NOMO-1 (cell line): ENCODE data around the gene RAP1GAP.

Experiments
- DNase-seq, 2 experiments: peaks; one replicate each; lab custom pipeline; 2025; ENCODE audit not compliant: unreplicated experiment in 2 of 2; lab: John Stamatoyannopoulos, UW

RAP1GAP gene

DNA sequence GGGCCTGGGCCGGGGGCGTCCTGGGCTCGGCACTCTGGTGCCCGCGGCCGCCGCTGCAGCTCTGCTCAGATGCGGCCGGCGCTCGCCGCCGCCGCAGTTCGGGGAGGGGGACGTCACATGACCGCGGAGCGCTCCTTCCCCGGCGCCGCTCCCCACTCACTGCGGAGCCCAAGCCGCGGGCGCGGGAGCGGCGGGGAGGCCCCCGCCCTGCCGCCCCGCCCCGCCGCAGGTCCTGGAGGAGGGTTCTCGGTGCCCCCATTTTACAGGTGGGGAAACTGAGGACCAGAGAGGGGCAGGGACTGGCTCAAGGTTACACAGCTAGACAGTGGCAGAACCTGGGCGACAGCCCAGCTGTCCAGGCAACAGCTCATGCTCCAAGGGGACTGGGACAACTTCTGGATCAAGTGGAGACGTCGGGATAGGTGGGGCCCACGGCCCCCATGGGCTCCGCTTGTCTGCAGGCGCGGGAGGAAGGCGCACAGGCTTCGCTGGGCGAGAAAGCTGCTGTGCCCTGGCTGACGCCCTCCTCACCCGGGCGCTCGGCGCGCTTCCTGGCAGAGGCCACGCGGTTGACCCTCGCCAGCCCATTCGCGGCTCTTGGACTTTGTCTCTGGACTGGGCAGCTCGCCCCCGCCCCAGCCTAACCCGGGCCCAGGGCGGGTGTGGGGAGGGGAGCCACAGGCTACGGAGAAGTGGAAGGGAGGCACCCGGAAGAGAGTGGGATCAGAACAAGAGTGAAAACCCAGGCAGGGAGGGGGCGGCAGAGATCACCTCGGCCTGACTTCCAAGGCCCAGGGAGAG is at the start of gene RAP1GAP:
Gene RAP1GAP (minus strand): TSS at position 100 of the 801 bp plus-strand sequence. CDS start 49,325 bp downstream, outside the sequence.
- peak; percentile 46 to 48 for DNase-seq

DNA sequence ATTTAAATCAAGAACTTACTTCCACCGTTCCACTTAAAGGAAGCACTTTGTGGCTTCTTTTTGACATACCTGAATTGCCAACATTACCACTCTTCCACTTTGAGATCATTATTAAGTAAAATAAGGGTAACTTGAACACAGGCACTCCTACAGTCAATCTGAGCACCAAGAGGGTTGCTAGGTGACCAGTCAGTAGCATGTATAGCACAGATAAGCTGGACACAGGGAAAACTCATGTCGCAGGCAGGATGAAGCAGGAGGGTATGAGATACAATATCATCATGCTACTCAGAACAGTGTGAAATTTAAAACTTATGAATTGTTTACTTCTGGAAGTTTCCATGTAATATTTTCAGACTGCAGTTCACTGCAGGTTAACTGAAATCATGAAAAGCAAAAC is 47.0 kb upstream of the RAP1GAP start:
- no peak for DNase-seq

DNA sequence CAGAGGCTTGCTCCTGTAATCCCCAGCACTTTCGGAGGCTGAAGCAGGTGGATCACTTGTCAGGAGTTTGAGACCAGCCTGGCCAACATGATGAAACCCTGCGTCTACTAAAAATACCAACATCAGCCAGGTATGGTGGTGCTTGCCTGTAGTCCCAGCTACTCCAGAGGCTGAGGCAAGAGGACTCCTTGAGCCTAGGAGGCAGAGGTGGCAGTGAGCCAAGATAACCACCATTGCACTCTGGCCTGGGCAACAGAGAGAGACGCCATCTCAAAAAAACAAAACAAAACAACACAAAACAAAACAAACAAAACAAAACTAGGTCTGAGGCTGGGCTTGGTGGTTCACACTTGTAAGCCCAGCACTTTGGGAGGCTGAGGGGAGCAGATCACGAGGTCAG is 38.7 kb upstream of the RAP1GAP start:
- no peak for DNase-seq

DNA sequence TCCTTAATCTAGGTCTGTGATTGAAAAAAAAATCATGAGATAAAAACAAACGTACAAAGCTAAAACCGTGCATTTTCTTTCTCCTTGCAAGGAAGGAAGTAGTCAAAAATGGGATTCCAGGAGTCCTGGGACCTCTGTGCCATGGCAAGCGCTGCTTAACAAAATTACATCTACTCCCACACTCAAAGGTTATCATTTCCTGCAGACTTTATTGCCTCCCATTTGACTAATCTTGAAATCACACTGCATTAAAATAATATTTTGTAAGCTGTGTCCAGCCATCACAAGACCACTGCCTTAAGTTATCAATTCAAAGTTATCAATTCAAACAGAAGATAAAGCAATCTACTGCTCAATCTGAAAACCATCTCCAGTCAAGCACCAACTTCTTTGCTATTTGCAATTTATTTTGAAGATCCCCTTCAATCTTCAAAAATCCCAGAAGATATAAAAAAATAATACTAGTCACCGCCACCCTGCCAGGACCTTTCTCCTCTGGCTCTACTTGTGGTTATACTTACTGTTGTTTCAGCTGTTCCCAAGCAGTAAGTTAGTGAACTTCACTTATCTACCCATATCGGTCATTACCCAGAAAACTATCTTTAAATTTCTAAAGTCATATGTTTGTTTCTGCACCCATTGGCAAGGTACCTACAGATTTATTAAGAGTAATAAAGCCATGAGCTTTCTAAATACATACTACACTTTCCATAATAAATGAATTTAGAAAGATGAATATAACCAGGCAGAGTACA is 38.1 kb upstream of the RAP1GAP start:
- no peak for DNase-seq

DNA sequence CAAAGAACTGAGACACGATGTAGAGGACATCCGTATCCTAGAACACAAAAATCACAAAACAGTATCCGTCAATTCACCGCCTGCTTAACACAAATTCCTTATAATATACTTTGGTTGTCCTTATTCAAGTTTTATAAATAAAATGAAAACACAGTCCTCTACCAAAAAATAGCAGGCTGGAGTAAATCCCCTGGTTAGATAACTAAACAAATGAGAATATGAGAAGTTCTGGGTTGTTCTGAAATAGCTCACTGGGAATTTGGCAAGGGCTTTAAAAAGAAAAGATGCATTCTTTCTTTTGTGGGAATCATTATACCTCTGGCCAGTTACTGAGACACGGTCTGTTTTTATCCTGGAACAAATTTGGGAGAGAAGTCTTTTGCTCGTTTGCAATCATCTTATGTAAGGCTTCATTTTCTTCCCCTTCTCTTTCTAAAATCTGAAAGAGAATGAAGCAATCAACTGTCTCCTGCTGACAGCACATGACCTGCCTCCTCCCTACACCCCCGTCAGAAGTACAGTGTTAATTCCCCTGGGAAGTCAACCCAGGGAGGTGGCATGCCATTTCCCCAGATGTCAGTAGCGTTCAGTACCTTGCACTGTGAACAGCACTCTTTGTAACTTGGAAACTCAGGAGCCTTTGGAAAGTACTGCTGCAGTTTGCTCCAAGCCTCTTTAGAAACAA is 37.1 kb upstream of the RAP1GAP start:
- peak; percentile 35 to 69 for DNase-seq

DNA sequence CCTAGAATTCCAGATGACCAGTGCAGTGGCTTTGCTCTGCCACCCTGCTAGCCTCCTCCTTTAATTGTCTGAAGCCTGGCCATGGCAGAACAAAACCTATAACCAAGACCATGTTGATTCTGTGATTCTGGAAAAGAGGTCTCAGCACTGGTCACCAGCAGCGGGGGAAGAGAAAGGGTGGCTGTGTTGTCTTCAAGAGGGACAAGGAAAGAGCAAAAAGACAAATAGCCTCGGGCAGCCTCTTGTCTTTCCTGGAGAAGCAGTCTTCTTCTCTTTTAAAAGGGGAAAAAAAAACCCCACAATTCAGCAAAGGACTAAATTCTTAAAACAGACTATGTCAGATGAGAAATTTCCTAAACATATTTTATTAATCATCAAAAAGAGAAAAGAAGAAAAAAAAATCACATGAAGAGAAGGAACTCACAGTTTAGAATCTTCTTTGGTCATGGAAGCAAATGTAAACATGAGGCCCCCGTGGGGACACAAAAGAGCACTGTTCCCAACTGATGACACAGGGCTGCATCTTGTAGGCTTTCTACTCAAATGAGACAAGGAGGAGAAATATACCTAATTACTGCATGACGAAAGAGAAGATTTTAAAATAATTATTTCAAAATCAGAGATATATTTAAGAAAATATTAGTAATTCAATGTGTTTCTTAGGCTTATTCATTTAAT is 36.3 kb upstream of the RAP1GAP start:
- no peak for DNase-seq

DNA sequence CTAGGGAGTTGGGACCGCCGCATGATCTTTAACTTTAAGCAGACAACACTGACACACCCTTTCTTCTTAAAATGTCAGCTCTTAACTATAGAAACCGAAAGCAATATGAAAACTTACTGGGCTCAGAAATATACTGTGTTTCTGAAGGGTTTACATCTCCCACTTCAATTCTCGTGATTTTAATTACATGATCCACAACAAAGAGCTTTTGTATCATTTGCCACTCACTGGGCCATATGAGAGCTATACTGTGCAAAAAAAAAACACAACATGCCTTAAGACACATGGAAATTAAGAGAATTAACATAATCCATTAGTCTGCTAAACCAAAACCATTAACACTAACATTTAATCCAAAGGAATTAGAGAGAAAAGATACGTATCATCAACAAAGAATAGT is 35.0 kb upstream of the RAP1GAP start:
- DNase-seq, result no peak

DNA sequence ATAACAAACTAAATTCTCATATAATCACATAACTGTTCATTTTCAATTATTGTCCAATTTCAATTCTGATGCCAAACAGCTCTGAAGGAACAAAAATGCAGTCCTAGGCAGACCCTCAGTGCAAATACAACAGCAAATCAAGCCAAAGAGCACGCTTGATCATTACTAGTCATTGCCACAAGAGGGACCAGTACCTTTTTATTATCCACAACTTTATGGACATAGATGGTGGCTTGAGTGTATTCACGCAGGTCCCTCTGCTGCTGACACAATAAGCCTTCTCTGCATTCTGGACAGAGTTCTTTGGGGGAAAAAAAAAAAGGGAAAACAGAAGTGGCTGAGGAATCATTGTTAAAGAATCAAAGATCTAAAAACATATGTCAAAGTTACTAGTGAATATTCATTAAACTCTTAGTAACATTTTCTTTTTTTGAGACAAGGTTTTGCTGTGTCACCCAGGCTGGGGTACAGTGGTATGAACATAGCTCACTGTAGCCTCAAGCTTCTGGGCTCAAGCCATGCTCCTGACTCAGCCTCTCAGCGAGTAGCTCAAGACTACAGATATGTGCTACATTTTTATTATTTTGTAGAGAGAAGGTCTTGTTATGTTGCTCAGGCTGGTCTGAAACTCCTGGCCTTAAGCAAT is 34.3 kb upstream of the RAP1GAP start:
- DNase-seq, result no peak

DNA sequence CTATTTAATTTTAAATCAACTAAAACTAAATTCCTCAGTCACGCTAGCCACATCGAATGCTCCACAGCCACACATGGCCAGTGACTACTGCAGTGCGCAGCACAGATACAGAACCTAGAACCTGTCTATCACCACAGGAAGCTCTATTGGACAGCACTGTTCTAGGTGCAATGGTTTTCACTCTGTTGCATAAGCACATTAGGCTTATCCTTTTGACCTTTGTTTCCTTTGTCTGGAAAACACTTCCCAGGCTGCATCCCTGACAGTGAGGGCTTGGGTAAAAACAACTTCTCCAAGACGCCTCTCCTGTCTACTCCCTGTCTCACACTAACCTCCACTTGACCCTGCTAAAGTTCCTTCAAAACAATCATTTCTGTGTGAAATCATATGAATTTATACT is 33.6 kb upstream of the RAP1GAP start:
- DNase-seq, result no peak

DNA sequence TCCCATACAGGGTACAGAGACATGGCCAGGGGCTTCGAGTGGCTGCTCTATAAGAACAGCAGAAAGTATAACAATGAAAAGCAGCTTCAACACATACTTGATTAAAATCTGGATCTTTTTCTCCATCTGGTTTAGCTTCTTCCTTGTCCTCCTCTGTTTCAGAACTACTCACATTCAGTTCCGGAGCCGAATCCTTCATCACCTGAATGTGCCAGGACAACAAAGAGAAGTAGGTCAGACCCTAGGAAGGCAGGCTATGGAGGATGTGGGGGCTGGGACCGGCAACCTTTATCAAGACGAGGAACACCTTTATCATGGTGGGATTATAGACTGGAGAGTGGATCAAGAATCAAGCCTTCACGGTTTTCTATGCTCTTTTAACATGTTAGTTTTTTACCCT is 32.2 kb upstream of the RAP1GAP start:
- no peak for DNase-seq

DNA sequence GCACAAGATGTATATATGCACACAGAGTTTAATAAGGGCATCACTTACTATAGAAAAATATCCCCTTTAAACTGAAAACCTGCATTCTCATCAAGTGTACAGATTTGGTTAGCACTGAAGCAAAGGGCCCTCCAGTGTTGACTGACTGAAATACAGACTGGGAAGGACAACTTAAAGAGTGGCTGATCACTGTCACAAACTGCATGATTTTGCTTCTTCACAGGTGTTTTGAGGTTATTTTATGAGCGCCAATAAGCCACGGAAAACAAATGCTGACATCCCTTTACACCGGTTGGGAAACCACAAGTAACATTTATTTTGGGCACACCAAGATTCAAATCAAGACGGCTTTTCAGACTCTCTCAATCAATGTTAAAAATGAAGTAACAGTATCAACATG is 30.9 kb upstream of the RAP1GAP start:
- DNase-seq, result no peak

DNA sequence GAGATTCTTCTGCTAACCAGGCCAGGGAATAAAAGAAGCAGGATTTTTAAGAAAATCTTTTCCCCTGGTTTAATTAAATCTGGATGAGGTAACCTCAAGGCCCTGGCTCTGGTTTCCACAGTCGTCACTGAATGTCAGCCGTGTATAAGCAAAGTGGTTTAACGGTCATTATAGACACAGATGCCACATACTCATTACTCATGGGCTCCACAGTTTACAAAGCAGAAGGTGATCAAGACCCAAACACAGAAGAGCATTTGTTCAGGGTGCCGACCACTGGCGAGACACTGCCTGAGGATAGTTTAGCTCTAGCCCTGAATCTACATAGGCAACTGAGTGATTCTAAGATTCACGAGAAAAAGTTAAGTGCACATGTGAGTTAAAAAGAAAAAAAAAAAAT is 27.8 kb upstream of the RAP1GAP start:
- peak in 1 of 2 experiments; percentile 54 for DNase-seq

DNA sequence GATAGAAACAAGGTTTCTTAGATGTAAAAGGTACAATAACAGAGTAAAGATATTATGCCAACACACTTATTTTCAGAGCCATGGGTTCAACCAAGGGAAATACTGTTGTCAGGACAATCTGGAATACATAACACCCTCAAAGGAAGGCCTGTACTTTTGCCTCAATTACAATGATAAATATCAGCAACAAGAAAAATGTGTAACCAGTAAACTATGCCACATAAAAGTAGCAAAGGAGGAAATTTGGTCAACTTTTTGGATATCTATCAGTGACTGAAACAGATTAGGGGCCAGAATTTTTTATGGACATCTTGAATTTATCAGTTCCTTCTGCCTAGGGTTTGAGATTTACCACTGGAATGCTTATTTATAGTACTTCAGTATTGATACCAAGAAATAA is 24.6 kb upstream of the RAP1GAP start:
- no peak for DNase-seq

DNA sequence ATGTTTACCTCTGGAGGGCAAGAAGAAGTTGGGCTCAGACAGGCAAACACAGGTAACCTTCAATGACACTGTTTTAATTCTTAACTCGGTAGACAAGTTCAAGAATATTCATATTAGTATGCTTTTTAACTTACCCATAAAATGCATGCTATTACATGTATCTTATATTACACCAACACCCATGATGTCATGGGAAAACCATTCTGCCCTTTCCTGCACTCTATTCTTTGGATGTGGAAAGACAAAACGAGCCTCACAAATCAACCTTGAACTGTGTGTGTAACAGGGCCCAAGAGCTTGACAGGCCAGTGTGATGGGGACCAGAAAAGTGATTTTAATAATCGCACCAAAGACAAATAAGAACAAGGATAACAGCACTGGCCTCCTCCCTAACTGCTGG is 22.6 kb upstream of the RAP1GAP start:
- no peak for DNase-seq

DNA sequence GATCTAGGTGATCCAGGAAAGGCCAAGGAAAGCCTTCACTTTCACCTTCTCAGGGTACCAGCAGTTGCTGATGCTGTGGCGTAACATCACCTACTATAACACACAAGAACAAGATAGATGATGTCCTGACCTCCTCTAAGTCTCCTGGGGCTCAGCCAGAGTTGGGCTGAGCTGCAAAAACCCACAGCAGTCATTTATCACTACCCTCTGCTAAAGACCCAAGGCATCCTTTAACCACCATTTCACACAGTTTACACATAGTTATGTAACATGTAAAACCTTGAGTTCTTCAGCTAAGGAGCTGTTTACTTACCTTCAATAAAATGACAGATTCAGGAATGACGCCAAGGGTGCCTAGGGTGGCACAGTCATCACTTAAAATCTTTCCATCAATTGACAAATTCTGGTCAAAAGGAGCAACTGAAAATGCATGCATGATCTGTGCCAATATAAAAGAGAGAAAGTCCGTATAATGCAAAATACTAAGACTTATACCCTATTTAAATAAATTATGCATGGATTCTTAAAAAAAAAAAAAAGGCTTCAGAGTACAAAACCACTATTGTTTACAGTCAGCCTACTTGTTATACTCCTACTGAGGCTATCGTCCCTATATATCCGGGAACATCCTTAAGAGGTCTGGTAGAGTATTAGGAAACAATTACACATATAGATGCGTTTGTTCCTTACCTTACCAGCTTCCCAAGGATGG is 20.7 kb upstream of the RAP1GAP start:
- no peak for DNase-seq

DNA sequence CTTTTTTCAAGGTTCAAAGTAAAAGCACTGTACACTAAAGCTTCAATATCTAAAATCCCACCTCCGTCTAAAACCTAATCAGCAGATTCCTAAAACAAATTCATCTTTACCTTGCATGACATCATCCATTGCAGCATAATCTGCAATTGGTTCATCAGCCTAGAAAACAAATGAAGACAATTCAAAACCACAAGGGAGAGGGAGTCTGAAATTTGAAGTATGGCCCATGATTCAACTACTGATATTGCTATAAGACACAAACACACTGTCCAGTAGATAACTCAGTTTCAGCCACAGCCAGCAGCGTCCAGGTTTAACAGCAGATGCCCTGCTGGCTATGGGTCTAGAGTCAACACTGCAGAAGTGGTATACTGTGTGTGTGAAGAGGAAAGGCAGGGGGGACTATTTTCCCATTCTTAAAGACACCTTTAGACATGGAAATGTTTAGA is 17.9 kb upstream of the RAP1GAP start:
- no peak for DNase-seq

DNA sequence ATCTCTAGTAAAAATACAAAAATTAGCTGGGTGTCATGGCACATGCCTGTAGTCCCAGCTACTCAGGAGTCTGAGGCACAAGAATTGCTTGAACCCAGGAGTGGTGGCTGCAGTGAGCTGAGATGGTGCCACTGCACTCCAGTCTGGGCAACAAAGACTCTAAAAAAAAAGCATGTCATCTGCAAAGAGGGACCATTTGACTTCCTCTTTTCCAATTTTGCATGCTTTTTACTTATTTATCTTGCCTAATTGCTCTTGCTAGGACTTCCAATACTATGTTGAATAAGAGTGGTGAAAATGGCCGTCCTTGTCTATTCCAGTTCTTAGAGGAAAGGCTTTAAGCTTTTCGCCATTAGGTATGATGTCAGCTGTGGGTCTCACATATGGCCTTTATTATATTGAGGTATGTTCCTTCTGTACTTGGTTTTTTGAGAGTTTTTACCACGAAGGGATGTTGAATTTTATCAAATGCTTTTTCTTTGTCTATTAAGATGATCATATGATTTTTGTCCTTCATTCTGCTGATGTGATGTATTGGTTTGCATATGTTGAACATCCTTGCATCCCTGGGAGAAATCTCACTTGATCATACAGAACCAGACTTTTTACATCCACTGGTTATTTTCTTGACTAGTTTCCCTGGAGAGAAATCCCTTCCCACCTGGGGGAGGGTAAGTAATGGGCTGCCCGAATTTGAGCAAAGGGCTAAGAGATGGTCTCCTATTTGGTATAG is 17.0 kb upstream of the RAP1GAP start:
- peak in 1 of 2 experiments; percentile 11 for DNase-seq

DNA sequence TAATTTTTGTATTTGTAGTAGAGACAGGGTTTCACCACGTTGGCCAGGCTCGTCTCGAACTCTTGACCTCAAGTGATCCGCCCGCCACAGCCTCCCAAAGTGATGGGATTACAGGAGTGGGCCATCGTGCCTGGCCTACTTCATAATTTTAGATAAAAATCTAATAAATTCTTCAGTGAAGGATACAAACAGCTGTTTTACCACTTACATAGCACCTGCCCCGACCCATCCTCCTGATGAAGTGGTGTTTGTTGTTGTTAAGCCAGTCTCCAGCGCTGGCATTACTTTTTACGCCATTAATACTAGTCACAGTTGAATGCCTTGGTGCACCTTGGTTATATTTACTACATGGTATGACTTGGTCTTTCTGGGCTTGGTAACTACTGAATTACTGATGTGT is 12.3 kb upstream of the RAP1GAP start:
- DNase-seq, result no peak

DNA sequence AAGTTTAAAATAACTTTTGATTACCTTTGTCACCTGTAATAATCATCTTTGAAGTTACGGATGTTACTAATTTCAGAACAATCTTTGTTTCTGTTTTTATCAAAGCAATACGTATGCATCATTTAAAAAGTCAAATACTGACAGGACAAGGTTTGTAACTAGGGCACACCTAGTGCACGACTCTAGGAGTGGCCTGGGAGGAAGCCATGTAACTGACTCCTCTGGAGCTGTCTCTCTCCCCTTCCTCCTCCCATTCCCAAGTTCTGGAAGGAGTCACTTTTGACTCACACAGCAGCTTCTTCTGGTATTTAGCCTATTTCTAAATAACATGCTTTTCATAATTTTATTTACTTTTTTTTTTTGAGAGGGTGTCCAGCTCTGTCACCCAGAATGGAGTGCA is 11.8 kb upstream of the RAP1GAP start:
- no peak for DNase-seq
